HG03025 (cell line): Measurements from ENCODE around the gene NNAT.

Source experiments
- ATAC-seq: cut with Tn5 transposase; IDR thresholded peaks from one replicate; pipeline ENCODE4 v1.9.1; 2021; ENCODE audit warnings: mild to moderate bottlenecking, moderate library complexity; ENCODE audit not compliant: unreplicated experiment, low FRiP score

The NNAT gene

DNA sequence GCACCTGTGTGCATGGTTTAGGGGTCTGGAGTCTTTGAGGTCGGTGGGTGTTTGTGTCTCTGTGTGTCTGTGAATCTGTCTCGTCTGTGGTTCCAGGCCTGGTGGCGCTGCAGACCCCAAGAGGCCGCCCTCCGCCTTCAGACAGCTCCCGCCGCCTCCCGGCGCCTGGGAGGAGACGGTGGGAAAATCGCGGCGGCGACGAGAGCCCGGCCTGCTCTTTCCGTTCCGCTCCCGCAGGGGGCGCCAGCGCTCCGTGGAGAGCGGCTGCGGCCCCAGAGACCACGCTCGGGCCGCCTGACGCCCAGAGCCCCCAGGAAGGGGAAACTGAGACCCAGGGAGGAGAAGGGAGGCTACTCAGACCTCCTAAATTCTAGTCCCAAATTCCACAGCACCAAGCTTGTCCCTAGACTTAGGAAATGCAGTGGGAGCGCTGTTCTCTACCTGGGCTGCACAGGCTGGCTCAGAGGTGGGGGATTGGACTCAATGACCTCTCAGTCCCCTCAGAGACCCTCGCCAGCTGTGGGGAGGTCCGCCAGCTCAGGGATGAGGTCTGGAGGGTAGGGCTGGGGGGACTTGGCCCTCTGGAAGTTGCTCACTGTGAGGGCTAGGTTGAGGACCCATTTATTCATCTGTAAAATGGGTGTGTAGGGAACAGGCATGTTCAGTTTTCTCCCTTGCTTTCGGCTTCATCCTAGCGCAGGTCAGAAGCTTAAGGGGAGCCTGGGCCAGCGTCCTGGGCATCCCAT is 43.5 kb downstream of the NNAT start:
- no peak for ATAC-seq

DNA sequence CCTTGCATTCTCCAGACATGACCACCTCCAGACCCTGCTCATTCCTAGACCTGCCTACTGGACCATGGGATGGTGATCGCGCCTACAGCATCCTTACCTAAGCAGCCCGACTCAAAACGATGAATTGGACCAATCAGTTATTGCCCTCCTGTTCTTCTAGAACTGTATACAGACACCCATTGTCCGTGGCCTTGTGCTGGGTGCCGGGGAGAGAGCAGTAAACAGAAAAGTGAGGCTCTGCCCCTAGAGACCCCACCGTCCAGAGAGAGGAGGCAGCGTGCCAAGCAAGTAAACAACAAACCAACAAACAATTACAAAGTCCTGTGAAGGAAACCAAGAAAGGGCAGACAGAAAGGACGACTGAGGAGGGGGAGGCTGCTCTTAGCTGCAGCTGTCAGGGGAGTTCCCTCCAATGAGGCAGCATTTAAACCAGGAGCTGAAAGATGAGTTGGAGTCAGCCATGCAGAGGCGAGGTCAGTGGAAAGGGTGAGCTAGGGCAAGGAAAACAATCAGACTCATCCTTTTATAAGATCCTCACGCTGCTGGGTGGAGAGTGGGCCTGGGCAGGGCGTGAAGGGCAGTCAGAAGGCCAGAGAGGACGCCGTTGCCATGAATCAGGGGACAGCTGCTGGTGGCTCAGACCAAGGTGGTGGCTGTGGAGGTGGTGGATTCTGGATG is 44.2 kb downstream of the NNAT start:
- no peak for ATAC-seq

DNA sequence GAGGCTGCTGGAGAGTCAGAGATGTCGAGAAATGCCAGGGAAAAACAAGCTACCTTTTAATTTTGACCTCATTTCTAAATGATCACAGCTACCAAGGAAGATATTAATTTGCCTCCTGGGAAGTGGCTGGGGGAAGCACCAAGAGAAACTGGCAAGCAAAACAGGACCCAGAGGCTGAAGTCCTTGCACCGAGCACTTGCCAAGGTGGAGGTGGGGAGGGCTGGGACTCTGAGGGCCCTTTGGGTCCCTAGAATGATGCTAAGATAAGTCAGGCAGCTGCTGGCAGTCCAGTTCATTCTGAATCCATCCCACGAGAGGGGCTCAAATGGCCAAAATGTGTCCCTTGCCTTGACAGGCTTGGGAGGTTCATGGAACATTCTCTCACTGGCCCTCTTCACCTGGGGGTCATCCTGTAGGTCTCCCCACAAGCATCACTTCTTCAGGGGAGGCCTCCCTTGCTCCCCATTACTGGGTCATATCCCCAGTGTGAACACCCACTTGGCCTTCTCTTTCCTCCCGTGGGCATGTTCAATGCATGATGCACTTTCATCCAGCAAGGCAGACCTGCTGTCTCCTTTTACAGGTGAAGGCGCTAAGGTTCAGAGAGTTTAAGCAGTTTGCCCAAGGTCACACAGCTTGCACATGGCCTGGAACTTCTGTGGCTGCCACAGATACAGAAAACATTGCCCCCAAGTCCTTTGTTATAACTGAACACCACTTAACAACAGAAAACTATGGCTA is 45.7 kb downstream of the NNAT start:
- ATAC-seq: no peak

DNA sequence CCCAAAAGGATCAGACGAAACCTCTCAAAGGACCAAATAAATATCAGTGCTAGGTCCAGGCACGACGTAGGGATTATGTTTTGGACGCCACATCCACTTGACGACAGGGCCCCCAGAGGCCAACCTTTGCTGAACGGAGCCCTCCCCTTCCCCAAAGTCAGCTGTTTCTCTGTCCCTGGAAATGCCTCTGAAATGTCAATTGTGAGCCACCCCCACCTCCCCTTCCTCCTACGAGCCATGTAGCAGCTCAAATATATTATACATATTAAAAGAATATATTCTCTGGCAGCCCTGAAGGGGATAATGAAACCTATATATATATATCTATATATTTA is 46.2 kb downstream of the NNAT start:
- ATAC-seq: no peak

DNA sequence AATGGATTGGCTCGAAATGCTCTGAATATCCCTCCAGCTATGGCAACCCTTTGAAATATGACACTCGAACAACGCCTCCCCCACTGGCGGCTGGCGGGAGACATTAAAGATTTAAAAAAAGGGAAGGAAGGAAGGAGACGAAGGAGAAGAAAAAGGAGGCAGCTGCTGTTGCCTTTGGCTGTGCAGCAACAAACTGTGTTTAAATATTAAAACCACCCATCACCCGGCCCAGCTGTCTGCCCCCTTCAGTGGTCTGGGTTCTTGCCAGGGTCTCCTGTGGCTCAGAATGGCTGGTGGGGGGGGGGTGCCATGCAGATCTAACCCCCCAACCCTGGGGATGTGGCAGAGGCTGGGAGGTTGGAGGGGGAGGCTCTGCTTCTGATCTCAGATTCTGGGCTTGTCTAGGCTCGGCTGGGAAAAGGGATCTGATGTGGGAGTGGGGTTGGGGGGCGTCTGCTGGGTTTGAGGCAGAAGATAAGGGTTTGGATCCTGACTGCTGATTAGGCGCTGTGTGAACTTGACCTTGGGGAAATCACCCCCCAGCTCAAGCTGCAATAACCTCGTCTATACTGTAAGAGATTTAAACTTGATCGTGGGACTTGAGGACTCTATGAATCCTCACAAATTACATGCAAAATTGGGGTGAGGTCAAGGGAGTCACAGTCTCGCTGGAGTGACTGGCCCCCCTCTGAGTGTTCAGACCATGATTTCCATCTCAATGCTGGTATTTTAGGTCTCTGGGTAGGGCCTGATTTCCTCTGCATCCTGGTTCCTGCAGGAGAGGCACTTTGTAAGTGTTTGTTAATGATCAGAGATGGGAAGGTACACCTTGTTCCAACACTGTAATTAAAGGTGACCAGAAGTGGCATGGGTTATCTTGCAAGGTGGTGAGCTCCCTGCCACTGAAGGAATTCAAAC is 46.9 kb downstream of the NNAT start:
- no peak for ATAC-seq

DNA sequence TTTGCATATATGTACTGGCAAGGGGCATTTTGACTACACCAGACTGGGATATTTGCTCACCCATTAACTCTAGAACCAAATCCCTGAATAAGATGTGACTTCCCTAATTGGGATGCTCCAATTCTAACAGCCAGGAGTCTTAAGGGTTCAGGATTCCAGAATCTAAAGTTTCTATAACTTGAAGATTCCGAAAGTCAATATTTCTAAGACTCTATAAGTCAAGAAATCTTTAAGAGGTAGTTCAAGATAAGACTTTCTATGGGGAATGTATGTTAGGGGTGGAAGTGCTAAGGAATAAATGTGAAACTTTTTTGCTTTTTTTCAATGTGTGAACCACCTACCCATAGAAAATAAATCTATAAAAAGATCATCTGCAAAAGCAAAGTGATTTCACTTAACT is 49.4 kb downstream of the NNAT start:
- ATAC-seq: no peak

DNA sequence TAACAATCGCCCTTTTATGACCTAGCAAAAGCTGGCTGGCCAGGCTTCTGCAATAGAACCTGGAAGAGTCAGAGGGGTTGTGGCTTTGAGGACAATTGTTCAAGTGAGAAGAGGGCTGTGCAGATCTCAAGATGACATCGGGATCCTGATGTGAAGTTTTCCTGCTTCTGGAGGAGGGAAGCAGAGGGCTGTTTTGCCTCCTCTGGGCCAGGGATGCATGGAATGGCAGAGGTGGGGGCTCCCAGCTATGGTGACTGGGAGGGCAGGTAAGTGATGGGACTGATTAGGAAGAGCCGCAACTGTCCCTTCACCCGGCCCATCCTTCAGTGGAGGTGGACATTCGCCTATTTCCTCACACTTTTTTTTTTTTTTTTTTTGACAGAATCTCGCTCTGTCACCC is 50.0 kb downstream of the NNAT start:
- no peak for ATAC-seq
